ENCODE results near the gene PDE3B. TPM values are rescaled to one million over a fixed set of nuclear protein-coding genes. Genes with fewer than 3 reads are reported as not detected.
"Not testable (repeated sequence)": the region's sequence is repeated elsewhere in the genome, so short reads cannot be mapped to it uniquely, and the experiment has no call there.

Gene PDE3B
- total RNA-seq, 3 donors from 2014 or later, result 14.1 to 177 (median 17.3) TPM

GRCh38 chr11:14741195-14741594 lies 97.6 kb downstream of the PDE3B start:
- no peaks in the 10 kb centered on the region for H3K4me1 ChIP-seq
- no peak overlapping the region for H3K27ac ChIP-seq
- no peaks in the 10 kb centered on the region for H3K27me3 ChIP-seq
- TF ChIP-seq POLR2A (IDR thresholded peaks at IDR 0.05) (no peak), POLR2AphosphoS5 (IDR thresholded peaks at IDR 0.05) (no peak), CTCF (IDR thresholded peaks at IDR 0.05) (no peak)
- peaks cover 0 to 11% of the 10 kb centered on the region in 2 donors for H3K9me3 ChIP-seq
- no peak overlapping the region for H3K4me3 ChIP-seq
- no peaks in the 10 kb centered on the region for H3K36me3 ChIP-seq
- DNase-seq (ENCODE audit: low spot score in 2 of 2), result no peak
- intact Hi-C loops (cut with DNase I; ENCODE audit: low total_unique reads), result no loop called here

GRCh38 chr11:14742849-14743559 lies 99.4 kb downstream of the PDE3B start:
- TF ChIP-seq CTCF (IDR thresholded peaks at IDR 0.05) (no peak), POLR2A (IDR thresholded peaks at IDR 0.05) (no peak), POLR2AphosphoS5 (IDR thresholded peaks at IDR 0.05) (no peak)
- H3K27me3 ChIP-seq, result no peaks in the 10 kb centered on the region
- no peaks in the 10 kb centered on the region for H3K4me1 ChIP-seq
- H3K4me3 ChIP-seq, result no peak overlapping the region
- intact Hi-C loops (cut with DNase I; ENCODE audit: low total_unique reads), result no loop called here
- peaks cover 0 to 11% of the 10 kb centered on the region in 2 donors for H3K9me3 ChIP-seq
- H3K36me3 ChIP-seq, result no peaks in the 10 kb centered on the region
- H3K27ac ChIP-seq, result no peak overlapping the region
- no peak for DNase-seq (ENCODE audit: low spot score in 2 of 2)

GRCh38 chr11:14743667-14744066 lies 100.1 kb downstream of the PDE3B start:
- intact Hi-C loops (cut with DNase I; ENCODE audit: low total_unique reads); H3K27ac ChIP-seq; H3K36me3 ChIP-seq; H3K9me3 ChIP-seq; H3K27me3 ChIP-seq; DNase-seq (ENCODE audit: low spot score in 2 of 2); H3K4me1 ChIP-seq; H3K4me3 ChIP-seq: not testable (repeated sequence)

- DNase-seq (ENCODE audit: low spot score in 2 of 2), result no peak
- no peaks in the 10 kb centered on the region for H3K4me1 ChIP-seq
- H3K27ac ChIP-seq, result no peak overlapping the region
- no peaks in the 10 kb centered on the region for H3K9me3 ChIP-seq
- intact Hi-C loops (cut with DNase I; ENCODE audit: low total_unique reads), result no loop called here
- no peaks in the 10 kb centered on the region for H3K36me3 ChIP-seq
- no peaks in the 10 kb centered on the region for H3K27me3 ChIP-seq
- no peak overlapping the region for H3K4me3 ChIP-seq
- TF ChIP-seq POLR2AphosphoS5 (IDR thresholded peaks at IDR 0.05), result no peak
- no peak for TF ChIP-seq POLR2A (IDR thresholded peaks at IDR 0.05)
- no peak for TF ChIP-seq CTCF (IDR thresholded peaks at IDR 0.05)
Measured at GRCh38 chr11:14746857-14747395, 103.3 kb downstream of the PDE3B start.

- no peak for DNase-seq (ENCODE audit: low spot score in 2 of 2)
- no peaks in the 10 kb centered on the region for H3K9me3 ChIP-seq
- no peak overlapping the region for H3K4me3 ChIP-seq
- H3K27ac ChIP-seq, result no peak overlapping the region
- no peaks in the 10 kb centered on the region for H3K27me3 ChIP-seq
- H3K4me1 ChIP-seq, result no peaks in the 10 kb centered on the region
- intact Hi-C loops (cut with DNase I; ENCODE audit: low total_unique reads), result no loop called here
- no peaks in the 10 kb centered on the region for H3K36me3 ChIP-seq
- TF ChIP-seq CTCF (IDR thresholded peaks at IDR 0.05) (no peak), POLR2AphosphoS5 (IDR thresholded peaks at IDR 0.05) (no peak), POLR2A (IDR thresholded peaks at IDR 0.05) (no peak)
Measured at GRCh38 chr11:14748090-14748489, 104.5 kb downstream of the PDE3B start.

Measured in breast epithelium (tissue), 4 donors.